GM21515 (cell line): ENCODE measurements around the gene TECPR1.

Experiments used
- ATAC-seq: cut with Tn5 transposase; IDR thresholded peaks from one replicate; pipeline ENCODE4 v1.9.1; 2021; ENCODE audit not compliant: unreplicated experiment

Gene TECPR1

DNA sequence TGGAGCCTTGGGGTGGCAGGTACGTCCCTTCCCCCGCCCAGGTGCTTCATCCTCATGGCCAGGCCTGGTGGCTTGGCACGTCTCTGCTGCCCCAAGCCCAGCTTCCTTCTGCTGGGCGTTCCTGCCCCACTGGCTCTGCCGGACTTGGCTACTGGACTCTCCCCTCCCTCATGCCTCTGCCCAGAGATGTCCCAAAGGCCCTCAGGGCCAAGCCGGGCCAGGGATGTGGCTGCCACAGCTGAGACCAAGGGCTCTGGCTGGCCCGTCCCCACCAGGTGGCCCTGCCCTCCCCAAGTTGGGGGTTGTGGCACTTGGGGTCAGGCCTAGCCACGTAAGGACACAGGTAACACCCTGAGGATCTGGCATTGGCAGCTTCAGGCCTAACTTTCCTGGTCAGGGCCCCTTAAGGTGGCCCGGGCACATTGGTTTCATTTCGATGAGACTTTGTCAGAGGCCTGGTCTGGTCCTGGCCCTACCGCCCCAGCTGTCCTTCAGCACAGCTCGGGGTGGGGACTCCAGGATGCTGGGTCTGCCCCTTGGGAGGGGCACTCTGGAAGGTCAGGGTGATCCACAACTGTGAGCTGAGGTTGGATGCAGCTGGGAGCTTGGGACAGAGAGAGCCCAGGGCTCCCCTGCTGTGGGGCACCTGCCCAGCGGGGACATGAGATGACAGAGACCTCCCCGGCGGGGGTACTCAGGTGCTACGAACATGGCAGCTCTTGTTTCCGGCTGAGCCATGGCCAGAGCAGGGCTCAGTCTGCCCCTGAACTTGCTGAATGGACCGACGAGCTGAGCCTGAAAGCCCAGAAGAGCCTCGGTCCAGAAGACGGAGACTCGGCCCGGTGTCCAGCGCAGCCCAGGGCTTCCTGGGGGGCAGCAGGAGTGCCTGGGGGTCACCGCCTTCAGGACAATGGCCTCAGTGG lies 37.9 kb downstream of the TECPR1 start:
- no peak for ATAC-seq

- ATAC-seq, result no peak
These were observed 38.6 kb downstream of the TECPR1 start for GRCh38 chr7:98213296-98213887.

GRCh38 chr7:98212532-98213041 lies 39.4 kb downstream of the TECPR1 start:
- no peak for ATAC-seq

- no peak for ATAC-seq
These were observed 40.1 kb downstream of the TECPR1 start for GRCh38 chr7:98211676-98212531.

DNA sequence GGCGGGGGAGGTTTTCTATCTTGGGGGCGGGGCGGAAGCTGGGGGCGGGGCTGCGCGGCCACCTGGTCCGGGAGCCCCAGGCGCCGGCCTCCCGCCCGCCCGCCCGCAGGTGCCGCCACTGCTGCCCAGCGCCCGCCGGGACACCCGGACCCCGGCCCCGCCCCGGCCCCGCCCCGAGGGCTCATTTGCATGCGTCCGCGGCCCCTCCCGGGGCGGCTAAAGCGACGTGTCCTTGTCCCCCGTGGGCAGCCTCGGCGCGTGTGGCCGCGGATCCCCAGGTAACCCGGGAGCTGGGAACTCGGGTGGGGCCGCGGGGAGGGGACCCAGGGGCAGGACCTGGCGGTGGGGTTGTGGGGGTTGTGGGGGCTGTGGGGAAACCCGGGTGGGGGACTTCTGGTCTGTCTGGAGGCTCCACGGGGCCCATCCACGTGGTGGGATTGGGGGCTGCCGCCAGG lies 40.8 kb downstream of the TECPR1 start, which contains the start of gene BHLHA15:
TSS of gene BHLHA15 (plus strand) at position 219 of the 455 bp plus-strand sequence. CDS start 871 bp downstream, outside the sequence.
- ATAC-seq, result no peak

DNA sequence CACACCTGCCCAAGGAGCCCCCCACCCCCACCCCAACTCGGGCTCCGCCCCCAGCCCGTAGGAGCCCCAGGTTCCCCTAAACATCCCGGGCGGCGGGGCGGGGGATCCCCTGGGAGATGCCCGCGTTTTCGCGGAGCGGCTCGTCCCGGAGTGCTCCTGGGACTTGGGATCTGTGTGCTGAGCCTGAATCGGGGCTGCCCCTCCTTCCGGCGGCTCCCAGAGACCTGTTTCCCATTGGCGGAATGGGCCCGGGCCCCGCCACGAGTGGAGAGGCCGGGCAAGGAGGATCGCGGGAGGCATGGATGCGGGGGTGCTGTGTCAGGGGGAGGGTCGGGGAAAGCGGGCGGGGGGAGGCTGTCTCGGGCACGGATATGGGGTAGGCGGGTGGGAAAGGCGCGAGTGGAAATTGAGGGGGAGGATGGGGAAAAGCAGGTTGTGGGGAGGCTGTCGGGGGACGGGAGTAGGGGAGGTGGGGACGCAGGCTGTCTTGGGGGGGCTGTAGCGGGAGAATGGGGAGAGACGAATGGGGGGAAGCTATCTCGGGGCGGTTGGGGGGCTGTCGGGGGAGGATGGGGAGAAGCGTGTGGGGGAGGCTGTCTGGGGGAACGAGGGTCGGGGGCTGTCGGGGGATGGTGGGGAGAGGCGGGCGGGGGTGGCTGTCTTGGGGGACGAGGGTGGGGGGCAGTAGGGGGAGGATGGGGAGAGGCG lies 41.4 kb downstream of the TECPR1 start:
- ATAC-seq, result no peak

- no peak for ATAC-seq
These were observed 42.7 kb downstream of the TECPR1 start for GRCh38 chr7:98209166-98209920.

DNA sequence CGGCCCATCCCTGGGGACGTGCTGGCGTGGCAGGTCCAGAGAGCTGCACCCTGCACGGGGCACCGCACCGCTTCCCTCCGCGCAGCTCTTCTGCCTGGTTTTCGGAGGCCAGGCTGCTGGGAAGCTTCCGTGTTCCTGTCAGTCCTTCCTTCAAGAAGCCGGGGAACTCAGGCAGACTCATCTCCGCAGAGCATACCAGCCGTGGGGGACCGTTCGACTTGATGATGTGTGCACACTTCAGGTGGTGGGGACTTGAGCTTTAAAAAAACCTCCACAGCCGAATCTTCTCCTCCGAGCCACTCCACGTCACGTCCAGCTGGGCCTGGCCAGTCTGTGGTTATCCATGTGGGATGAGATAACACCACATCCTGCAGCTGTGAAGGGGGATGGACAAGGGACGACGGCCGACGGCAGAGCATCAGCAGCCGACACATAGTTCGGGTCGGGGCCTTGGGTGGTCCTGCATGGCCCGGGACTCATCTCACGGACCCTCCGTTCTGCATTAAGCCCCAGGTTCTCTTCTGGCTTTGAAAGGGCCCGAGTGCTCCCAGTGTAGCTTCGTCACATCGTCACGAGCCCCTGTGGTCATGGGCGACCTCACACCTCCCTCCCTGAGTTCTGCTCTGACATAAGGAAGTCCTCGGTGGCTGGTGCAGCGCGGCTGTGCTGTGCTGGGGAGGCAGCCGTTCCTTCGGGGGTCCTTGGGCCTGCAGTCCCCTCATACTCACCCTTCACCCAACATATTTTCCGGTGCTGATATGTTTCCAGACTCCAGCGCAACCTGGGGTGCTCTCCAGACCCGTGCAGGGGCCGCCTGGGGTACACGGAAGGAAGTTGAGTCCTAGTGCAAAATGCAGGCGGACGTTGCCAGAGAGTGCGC lies 45.3 kb downstream of the TECPR1 start:
- no peak for ATAC-seq

- no peak for ATAC-seq
These were observed 46.7 kb downstream of the TECPR1 start for GRCh38 chr7:98205162-98205845.

- ATAC-seq, result no peak
These were observed 47.4 kb downstream of the TECPR1 start for GRCh38 chr7:98204670-98205069.

- no peak for ATAC-seq
These were observed 47.9 kb downstream of the TECPR1 start for GRCh38 chr7:98203964-98204605.

DNA sequence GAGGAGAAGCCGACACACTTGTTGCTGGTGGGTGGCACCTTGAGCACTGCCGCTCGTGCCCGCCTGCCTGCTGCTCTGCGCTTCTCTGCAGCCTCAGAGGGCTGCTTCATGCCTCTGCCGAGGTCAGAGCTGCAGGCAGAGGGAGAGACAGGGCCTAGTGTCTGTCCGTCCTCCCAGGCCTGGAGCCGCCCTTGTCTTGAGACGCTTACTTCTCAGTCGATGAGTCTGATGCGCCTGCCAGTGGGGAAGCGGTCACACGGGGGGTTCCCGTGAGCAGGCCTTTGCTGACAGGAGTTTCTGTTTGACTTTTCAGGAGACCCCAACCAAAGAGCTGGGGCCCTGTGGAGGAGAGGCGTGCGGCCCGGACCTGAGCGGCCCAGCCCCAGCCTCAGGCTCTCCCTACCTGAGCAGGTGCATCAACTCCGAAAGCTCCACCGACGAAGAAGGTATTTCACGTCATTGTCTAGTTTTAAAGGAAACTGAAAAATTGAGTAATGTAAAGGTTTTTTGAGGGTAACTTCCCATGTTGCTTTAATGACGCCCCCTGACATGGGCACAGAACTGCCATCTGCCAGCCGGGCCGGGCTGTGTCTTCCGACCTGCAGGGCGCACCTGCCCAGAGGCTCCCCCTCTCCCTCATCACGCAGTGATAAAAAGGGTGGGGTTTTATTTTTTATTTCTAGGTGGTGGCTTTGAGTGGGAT lies 48.6 kb downstream of the TECPR1 start:
- ATAC-seq, result peak; percentile 38

GRCh38 chr7:98202367-98203195 lies 49.5 kb downstream of the TECPR1 start:
- peak; percentile 89 for ATAC-seq

DNA sequence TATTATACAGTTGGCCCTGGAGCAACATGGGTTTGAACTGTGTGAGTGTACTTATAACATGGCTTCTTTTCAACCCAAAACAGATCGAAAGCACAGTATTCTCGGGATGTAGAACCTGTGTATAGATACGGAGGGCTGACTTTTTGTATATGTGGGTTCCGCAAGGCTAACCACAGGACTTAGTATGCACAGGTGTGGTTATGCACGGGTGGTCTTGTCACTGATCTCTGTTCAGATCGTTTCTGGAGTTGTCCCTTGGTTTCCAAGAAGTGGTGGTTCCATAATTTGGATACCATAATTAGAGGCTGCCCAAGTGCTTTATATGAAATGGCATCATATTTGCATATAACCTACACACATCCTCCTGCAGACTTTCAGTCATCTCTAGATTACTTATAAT lies 51.7 kb downstream of the TECPR1 start:
- peak; percentile 49 for ATAC-seq

GRCh38 chr7:98199131-98199530 lies 52.9 kb downstream of the TECPR1 start:
- ATAC-seq, result no peak
